Measurements from ENCODE around the gene MBNL3. TPM values are rescaled to one million over a fixed set of nuclear protein-coding genes. Genes with fewer than 3 reads are reported as not detected.

Gene MBNL3
- total RNA-seq, 1 donor from 2014 or later, result 10.4 TPM

- TF ChIP-seq, protein P1, sequence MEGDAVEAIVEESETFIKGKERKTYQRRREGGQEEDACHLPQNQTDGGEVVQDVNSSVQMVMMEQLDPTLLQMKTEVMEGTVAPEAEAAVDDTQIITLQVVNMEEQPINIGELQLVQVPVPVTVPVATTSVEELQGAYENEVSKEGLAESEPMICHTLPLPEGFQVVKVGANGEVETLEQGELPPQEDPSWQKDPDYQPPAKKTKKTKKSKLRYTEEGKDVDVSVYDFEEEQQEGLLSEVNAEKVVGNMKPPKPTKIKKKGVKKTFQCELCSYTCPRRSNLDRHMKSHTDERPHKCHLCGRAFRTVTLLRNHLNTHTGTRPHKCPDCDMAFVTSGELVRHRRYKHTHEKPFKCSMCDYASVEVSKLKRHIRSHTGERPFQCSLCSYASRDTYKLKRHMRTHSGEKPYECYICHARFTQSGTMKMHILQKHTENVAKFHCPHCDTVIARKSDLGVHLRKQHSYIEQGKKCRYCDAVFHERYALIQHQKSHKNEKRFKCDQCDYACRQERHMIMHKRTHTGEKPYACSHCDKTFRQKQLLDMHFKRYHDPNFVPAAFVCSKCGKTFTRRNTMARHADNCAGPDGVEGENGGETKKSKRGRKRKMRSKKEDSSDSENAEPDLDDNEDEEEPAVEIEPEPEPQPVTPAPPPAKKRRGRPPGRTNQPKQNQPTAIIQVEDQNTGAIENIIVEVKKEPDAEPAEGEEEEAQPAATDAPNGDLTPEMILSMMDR (IDR thresholded peaks at IDR 0.05; ENCODE audit: unreplicated experiment), result no peak
- Mint-ChIP-seq H3K9me3 (ENCODE audit: unreplicated experiment) (no peaks in the 10 kb centered on the region), H3K36me3 (ENCODE audit: low read depth, unreplicated experiment) (no peaks in the 10 kb centered on the region), H3K27ac (ENCODE audit: unreplicated experiment) (no peak overlapping the region), H3K4me1 (ENCODE audit: unreplicated experiment) (no peaks in the 10 kb centered on the region), H3K27me3 (ENCODE audit: unreplicated experiment) (no peaks in the 10 kb centered on the region), H3K4me3 (ENCODE audit: unreplicated experiment) (no peak overlapping the region)
- no peak for DNase-seq (ENCODE audit: low spot score)
Observed at GRCh38 chrX:132470831-132471230, 18.0 kb downstream of the MBNL3 start.

GRCh38 chrX:132470179-132470578 is 18.7 kb downstream of the MBNL3 start:
- no peaks in the 10 kb centered on the region for H3K36me3 Mint-ChIP-seq (ENCODE audit: low read depth, unreplicated experiment)
- H3K4me1 Mint-ChIP-seq (ENCODE audit: unreplicated experiment), result no peaks in the 10 kb centered on the region
- no peak overlapping the region for H3K4me3 Mint-ChIP-seq (ENCODE audit: unreplicated experiment)
- no peaks in the 10 kb centered on the region for H3K9me3 Mint-ChIP-seq (ENCODE audit: unreplicated experiment)
- H3K27ac Mint-ChIP-seq (ENCODE audit: unreplicated experiment), result no peak overlapping the region
- TF ChIP-seq, protein P1 (IDR thresholded peaks at IDR 0.05; ENCODE audit: unreplicated experiment), result no peak
- no peak for DNase-seq (ENCODE audit: low spot score)
- H3K27me3 Mint-ChIP-seq (ENCODE audit: unreplicated experiment), result no peaks in the 10 kb centered on the region

GRCh38 chrX:132468454-132468853 is 20.4 kb downstream of the MBNL3 start:
- no peak for DNase-seq (ENCODE audit: low spot score)
- Mint-ChIP-seq H3K27me3 (ENCODE audit: unreplicated experiment) (no peaks in the 10 kb centered on the region), H3K27ac (ENCODE audit: unreplicated experiment) (no peak overlapping the region), H3K9me3 (ENCODE audit: unreplicated experiment) (no peaks in the 10 kb centered on the region), H3K4me1 (ENCODE audit: unreplicated experiment) (no peaks in the 10 kb centered on the region), H3K36me3 (ENCODE audit: low read depth, unreplicated experiment) (no peaks in the 10 kb centered on the region), H3K4me3 (ENCODE audit: unreplicated experiment) (no peak overlapping the region)
- TF ChIP-seq, protein P1 (IDR thresholded peaks at IDR 0.05; ENCODE audit: unreplicated experiment), result no peak

DNA sequence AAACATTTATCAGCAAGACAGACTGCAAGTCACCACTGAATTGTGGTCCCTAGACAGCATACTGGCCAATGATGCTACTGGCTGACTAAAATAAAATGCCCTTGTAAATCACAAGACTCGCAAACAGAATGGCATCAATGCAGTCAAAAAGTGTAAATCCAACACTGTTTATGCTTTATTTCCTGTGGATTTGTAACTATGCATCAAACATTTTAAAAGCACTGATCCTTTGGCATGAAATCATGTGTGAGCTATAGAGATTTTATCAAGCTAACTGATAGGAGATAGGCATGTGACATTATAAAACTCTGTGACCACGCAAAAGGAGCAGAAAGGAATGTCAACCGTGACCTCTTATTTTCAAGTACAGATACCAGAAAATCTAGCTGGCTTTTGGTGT is 20.8 kb downstream of the MBNL3 start:
- no peak for DNase-seq (ENCODE audit: low spot score)
- Mint-ChIP-seq H3K9me3 (ENCODE audit: unreplicated experiment) (no peaks in the 10 kb centered on the region), H3K4me3 (ENCODE audit: unreplicated experiment) (no peak overlapping the region), H3K27me3 (ENCODE audit: unreplicated experiment) (no peaks in the 10 kb centered on the region), H3K4me1 (ENCODE audit: unreplicated experiment) (no peaks in the 10 kb centered on the region), H3K27ac (ENCODE audit: unreplicated experiment) (no peak overlapping the region), H3K36me3 (ENCODE audit: low read depth, unreplicated experiment) (no peaks in the 10 kb centered on the region)
- TF ChIP-seq, protein P1 (IDR thresholded peaks at IDR 0.05; ENCODE audit: unreplicated experiment), result no peak

GRCh38 chrX:132467026-132467425 is 21.8 kb downstream of the MBNL3 start:
- TF ChIP-seq, protein P1 (IDR thresholded peaks at IDR 0.05; ENCODE audit: unreplicated experiment), result no peak
- no peak for DNase-seq (ENCODE audit: low spot score)
- Mint-ChIP-seq H3K27ac (ENCODE audit: unreplicated experiment) (no peak overlapping the region), H3K4me1 (ENCODE audit: unreplicated experiment) (no peaks in the 10 kb centered on the region), H3K36me3 (ENCODE audit: low read depth, unreplicated experiment) (no peaks in the 10 kb centered on the region), H3K9me3 (ENCODE audit: unreplicated experiment) (no peaks in the 10 kb centered on the region), H3K27me3 (ENCODE audit: unreplicated experiment) (no peaks in the 10 kb centered on the region), H3K4me3 (ENCODE audit: unreplicated experiment) (no peak overlapping the region)
